Endothelial cell of umbilical vein (primary cell): ENCODE results near the gene CSNK1A1.

Experiments
- EZH2 ChIP-seq: IDR thresholded peaks from 2 replicates; pipeline ENCODE4 v1.6.1; 2012; ENCODE audit warnings: borderline replicate concordance, low read depth, mild to moderate bottlenecking, moderate library complexity, low read length, inconsistent platforms; ENCODE audit not compliant: severe bottlenecking
- GATA2 ChIP-seq: IDR thresholded peaks from 2 replicates; pipeline ENCODE4 v1.7.0; 2011; ENCODE audit warnings: low read depth, mild to moderate bottlenecking, moderate library complexity, mixed read lengths, low read length; ENCODE audit not compliant: insufficient read length, insufficient read depth
- JUN ChIP-seq: IDR thresholded peaks from 2 replicates; pipeline ENCODE4 v1.6.1; 2011; ENCODE audit warnings: borderline replicate concordance, low read depth; ENCODE audit not compliant: insufficient read length, insufficient read depth
- MYC ChIP-seq: IDR thresholded peaks from one replicate; pipeline ENCODE4 v1.6.1; 2011; ENCODE audit warnings: mild to moderate bottlenecking, low read depth, low read length
- POLR2A ChIP-seq: IDR thresholded peaks from 2 replicates; pipeline ENCODE4 v1.6.1; 2012; ENCODE audit warnings: low read depth, mild to moderate bottlenecking, control low read depth, low read length
- POLR2AphosphoS5 ChIP-seq: IDR thresholded peaks from 2 replicates; pipeline ENCODE4 v1.6.1; 2012; ENCODE audit warnings: low read depth, mild to moderate bottlenecking, control low read depth, low read length, moderate library complexity; ENCODE audit not compliant: insufficient read depth
- TF ChIP-seq, protein P1 (sequence below), 2 donors: IDR thresholded peaks; 1 replicate in 1 of 2; 2 replicates in 1 of 2; pipeline ENCODE4 v1.5.1; 2011; ENCODE audit warnings: low read length in 2 of 2, mild to moderate bottlenecking in 2 of 2, moderate library complexity in 2 of 2, control low read depth in 1 of 2, inconsistent platforms in 1 of 2, low read depth in 1 of 2; ENCODE audit not compliant: insufficient read depth in 1 of 2; ENCODE audit errors: extremely low read depth in 1 of 2
- TF ChIP-seq, protein P2 (sequence below): IDR thresholded peaks from 2 replicates; pipeline ENCODE4 v1.6.1; 2011; ENCODE audit not compliant: insufficient read depth, insufficient read length

DNA sequence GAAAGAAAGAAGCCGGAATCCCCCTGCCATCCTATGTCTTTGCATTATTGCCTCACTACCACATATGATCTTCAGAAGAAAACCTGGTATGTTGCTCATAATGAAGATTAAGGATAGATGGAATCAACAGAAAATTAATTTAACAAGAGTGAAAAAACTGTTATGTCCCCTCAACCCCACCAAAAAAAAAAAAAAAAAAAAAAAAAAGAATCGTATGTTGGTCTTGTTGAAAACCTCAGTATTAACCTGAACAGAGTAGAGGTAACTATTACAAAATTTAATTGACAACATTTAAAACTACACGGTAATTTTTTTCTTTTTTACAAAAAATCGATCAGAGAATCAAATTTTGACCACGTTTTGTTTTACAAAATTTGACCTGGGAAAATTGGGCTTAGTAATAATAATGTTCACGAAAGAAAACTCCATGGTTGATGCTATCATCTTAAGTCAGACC lies 827 bp upstream of the CSNK1A1 start:
- TF ChIP-seq, protein P1, sequence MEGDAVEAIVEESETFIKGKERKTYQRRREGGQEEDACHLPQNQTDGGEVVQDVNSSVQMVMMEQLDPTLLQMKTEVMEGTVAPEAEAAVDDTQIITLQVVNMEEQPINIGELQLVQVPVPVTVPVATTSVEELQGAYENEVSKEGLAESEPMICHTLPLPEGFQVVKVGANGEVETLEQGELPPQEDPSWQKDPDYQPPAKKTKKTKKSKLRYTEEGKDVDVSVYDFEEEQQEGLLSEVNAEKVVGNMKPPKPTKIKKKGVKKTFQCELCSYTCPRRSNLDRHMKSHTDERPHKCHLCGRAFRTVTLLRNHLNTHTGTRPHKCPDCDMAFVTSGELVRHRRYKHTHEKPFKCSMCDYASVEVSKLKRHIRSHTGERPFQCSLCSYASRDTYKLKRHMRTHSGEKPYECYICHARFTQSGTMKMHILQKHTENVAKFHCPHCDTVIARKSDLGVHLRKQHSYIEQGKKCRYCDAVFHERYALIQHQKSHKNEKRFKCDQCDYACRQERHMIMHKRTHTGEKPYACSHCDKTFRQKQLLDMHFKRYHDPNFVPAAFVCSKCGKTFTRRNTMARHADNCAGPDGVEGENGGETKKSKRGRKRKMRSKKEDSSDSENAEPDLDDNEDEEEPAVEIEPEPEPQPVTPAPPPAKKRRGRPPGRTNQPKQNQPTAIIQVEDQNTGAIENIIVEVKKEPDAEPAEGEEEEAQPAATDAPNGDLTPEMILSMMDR (IDR thresholded peaks at IDR 0.05; ENCODE audit: extremely low read depth in 1 of 2, insufficient read depth in 1 of 2, low read depth in 1 of 2, low read length in 2 of 2): no peak
- TF ChIP-seq POLR2AphosphoS5: no peak
- no peak for TF ChIP-seq POLR2A
- TF ChIP-seq MYC: no peak
- TF ChIP-seq EZH2: no peak
- TF ChIP-seq, protein P2, sequence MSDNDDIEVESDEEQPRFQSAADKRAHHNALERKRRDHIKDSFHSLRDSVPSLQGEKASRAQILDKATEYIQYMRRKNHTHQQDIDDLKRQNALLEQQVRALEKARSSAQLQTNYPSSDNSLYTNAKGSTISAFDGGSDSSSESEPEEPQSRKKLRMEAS: no peak
- TF ChIP-seq JUN: no peak
- no peak for TF ChIP-seq GATA2
